Adrenal gland (tissue), 12 donors: Measurements from ENCODE around the gene BARHL2. TPM values are rescaled to one million over a fixed set of nuclear protein-coding genes. Genes with fewer than 3 reads are reported as not detected.

Experiments
- DNase-seq, 7 donors: peaks; one replicate each; pipeline ENCODE4 v3.0.0-alpha.2; 2019 to 2020
- H3K27ac ChIP-seq, 5 donors: fragments of 200-600 bp; sonication (generic) in 4 of 5; 1 replicate in 3 of 5; 2 replicates in 2 of 5; pipeline versions ENCODE4 v1.5.1 to v1.8.0; 2016 to 2020; ENCODE audit warnings: mild to moderate bottlenecking in 1 of 5
- H3K27me3 ChIP-seq: fragments of 200-600 bp; 2 replicates; pipeline ENCODE4 v1.8.0; 2021
- H3K36me3 ChIP-seq, 2 donors: fragments of 200-600 bp; replicated peaks in 1 of 2; 1 replicate in 1 of 2; 2 replicates in 1 of 2; pipeline versions ENCODE4 v1.5.1 to v1.8.0; 2018 to 2022
- H3K4me1 ChIP-seq, 2 donors: fragments of 200-600 bp; replicated peaks in 1 of 2; 1 replicate in 1 of 2; 2 replicates in 1 of 2; pipeline versions ENCODE4 v1.5.1 to v1.8.0; 2018 to 2021
- H3K4me3 ChIP-seq, 4 donors: fragments of 200-600 bp; sonication (generic) in 3 of 4; one replicate each; pipeline ENCODE4 v1.5.1; 2016 to 2018
- H3K9me3 ChIP-seq, 3 donors: fragments of 200-600 bp; sonication (generic) in 1 of 3; replicated peaks in 1 of 3; 1 replicate in 2 of 3; 2 replicates in 1 of 3; pipeline versions ENCODE4 v1.5.1 to v1.8.0; 2016 to 2021
- POLR2A ChIP-seq, 2 donors: fragments of 450-650 bp; IDR thresholded peaks; one replicate each; pipeline ENCODE4 v1.6.1; 2017; ENCODE audit warnings: antibody characterized with exemption in 2 of 2, mild to moderate bottlenecking in 2 of 2, moderate library complexity in 1 of 2
- WGBS, 4 donors: extraction: QIAGEN DNeasy Blood & Tissue Kit in 2 of 4; methylation state at CpG; one replicate each; pipeline versions ENCODE4 v1.1.5 to v1.1.7; 2013 to 2017; 5-methylcytosine and 5-hydroxymethylcytosine counted together
- intact Hi-C, 2 donors: fragments of 100-400 bp; cut with DNase I; formaldehyde crosslinking; loops; one replicate each; pipeline versions ENCODE4 v1.14.1 to v1.15.0; 2022 to 2023
- polyA plus RNA-seq, 3 donors: library from polyadenylated mRNA; stranded (reverse); fragments of 200-250 nt in 2 of 3; fragments of 350-450 nt in 1 of 3; fragmentation: Illumina TruSeq in 1 of 3; extraction: RNeasy Lipid Tissue Mini Kit (QIAGEN cat#74804) in 1 of 3; gene quantifications; one replicate each; pipeline ENCODE4 v1.2.3, GENCODE V29; 2013 to 2014
- total RNA-seq, 9 donors: library from RNA; depleted of rRNA in 4 of 9; stranded (reverse); fragments of >200 nt in 4 of 9; fragments of 120-200 nt in 1 of 9; fragmentation: NEBNext Ultra II Directional in 1 of 9; extraction: Animal tissue kit (Norgen Biotek cat#: 25700) in 1 of 9; gene quantifications; one replicate each; pipeline versions ENCODE4 v1.1.0 to v1.2.4, GENCODE V29; 2013 to 2023
- TF ChIP-seq, protein P1 (sequence below), 6 experiments: fragments of 450-650 bp in 4 of 6; fragments of 200-600 bp in 2 of 6; sonication (generic) in 1 of 6; IDR thresholded peaks; 1 replicate in 5 of 6; 2 replicates in 1 of 6; pipeline versions ENCODE4 v1.5.1 to v1.8.0; 2016 to 2021; ENCODE audit warnings: antibody characterized with exemption in 6 of 6, mild to moderate bottlenecking in 2 of 6, moderate library complexity in 1 of 6
- donor health status: healthy with polysubstance abuse.
- donor health status: Bipolar disorder and iron deficiency.
- donor health status: DM: yes; HTN: yes; CAD: no.
- donor health status: DM: no; HTN: no; CAD: no.
- donor health status: DM: no; HTN: no; CAD: no.
- donor health status: DM: yes; HTN: yes; CAD: no.

BARHL2 gene
- total and polyA plus RNA-seq, 12 donors, result not detected

- no peak overlapping the region for H3K4me3 ChIP-seq
- 85 to 91% (median 89%) methylated on average over 2 of the region's 2 CpGs for WGBS, 4 donors
Measured at GRCh38 chr1:90745972-90746371, 28.9 kb upstream of the BARHL2 start.

GRCh38 chr1:90732136-90732535, 15.0 kb upstream of the BARHL2 start:
- TF ChIP-seq, protein P1, sequence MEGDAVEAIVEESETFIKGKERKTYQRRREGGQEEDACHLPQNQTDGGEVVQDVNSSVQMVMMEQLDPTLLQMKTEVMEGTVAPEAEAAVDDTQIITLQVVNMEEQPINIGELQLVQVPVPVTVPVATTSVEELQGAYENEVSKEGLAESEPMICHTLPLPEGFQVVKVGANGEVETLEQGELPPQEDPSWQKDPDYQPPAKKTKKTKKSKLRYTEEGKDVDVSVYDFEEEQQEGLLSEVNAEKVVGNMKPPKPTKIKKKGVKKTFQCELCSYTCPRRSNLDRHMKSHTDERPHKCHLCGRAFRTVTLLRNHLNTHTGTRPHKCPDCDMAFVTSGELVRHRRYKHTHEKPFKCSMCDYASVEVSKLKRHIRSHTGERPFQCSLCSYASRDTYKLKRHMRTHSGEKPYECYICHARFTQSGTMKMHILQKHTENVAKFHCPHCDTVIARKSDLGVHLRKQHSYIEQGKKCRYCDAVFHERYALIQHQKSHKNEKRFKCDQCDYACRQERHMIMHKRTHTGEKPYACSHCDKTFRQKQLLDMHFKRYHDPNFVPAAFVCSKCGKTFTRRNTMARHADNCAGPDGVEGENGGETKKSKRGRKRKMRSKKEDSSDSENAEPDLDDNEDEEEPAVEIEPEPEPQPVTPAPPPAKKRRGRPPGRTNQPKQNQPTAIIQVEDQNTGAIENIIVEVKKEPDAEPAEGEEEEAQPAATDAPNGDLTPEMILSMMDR (IDR thresholded peaks at IDR 0.05), result no peak
- TF ChIP-seq POLR2A (IDR thresholded peaks at IDR 0.05), result no peak
- intact Hi-C loops, result no loop called here
- Histone ChIP-seq H3K36me3 (no peaks in the 10 kb centered on the region), H3K27me3 (peaks cover 60% of the 10 kb centered on the region), H3K4me1 (no peaks in the 10 kb centered on the region), H3K4me3 (no peak overlapping the region), H3K27ac (no peak overlapping the region), H3K9me3 (no peaks in the 10 kb centered on the region)
- no peak for DNase-seq
- 44 to 53% (median 48%) methylated on average over 3 of the region's 3 CpGs for WGBS, 4 donors

More at GRCh38 chr1:90745972-90746371, 28.9 kb upstream of the BARHL2 start:
- Histone ChIP-seq H3K36me3 (no peaks in the 10 kb centered on the region), H3K4me1 (no peaks in the 10 kb centered on the region), H3K27ac (no peak overlapping the region), H3K9me3 (no peaks in the 10 kb centered on the region), H3K27me3 (peaks cover 5% of the 10 kb centered on the region)
- TF ChIP-seq, protein P1 (IDR thresholded peaks at IDR 0.05), result no peak
- no peak for TF ChIP-seq POLR2A (IDR thresholded peaks at IDR 0.05)
- intact Hi-C loops, result no loop called here
- DNase-seq, result no peak

DNA sequence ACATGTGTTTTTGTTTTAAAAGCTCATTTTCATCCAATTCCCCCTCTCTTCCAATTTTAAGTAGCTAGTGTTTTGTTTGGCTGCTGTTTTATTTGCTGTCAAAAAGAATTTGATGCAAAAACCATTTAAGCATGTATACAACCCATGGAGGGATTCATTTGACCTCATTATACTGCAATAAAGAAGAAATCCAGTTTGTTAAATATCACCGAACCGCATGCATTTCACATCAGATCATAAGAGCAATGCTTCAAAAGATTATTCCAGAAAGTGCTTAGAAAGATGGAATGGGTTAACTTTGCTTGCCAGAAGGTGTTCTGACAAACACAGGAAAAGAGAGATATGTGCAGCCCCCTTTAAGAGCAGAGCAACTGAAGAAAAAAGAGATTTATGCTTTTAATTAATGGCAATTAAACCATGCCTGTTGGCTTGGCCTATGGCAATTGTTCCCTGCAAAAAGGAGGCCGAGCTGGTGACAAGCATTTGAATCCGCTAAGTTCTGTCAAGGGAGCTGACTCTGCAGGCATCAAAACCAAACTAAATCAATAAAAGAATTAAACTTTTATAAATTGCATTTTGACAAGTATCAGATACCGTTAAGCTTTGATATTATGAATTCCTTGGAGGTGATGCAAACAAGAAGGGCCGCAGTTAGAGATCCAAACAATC, 14.4 kb upstream of the BARHL2 start:
- peaks cover 66% of the 10 kb centered on the region for H3K27me3 ChIP-seq
- intact Hi-C loops, result no loop called here
- 49 to 55% (median 52%) methylated on average over 6 of the region's 6 CpGs for WGBS, 4 donors
- no peaks in the 10 kb centered on the region for H3K36me3 ChIP-seq
- no peak for TF ChIP-seq POLR2A (IDR thresholded peaks at IDR 0.05)
- no peaks in the 10 kb centered on the region for H3K4me1 ChIP-seq
- no peak overlapping the region for H3K4me3 ChIP-seq
- H3K9me3 ChIP-seq, result no peaks in the 10 kb centered on the region
- no peak for DNase-seq
- no peak overlapping the region for H3K27ac ChIP-seq

- intact Hi-C loops, result no loop called here
- H3K27ac ChIP-seq, result no peak overlapping the region
- H3K9me3 ChIP-seq, result no peaks in the 10 kb centered on the region
- WGBS, 4 donors, result 6 to 7% (median 7%) methylated on average over 39 to 51 of the region's 51 CpGs
- no peak for DNase-seq
- H3K27me3 ChIP-seq, result peaks cover 77% of the 10 kb centered on the region
- H3K4me3 ChIP-seq, result peak overlapping the region in 1 of 4 donors; percentile 35
- TF ChIP-seq, protein P1 (IDR thresholded peaks at IDR 0.05), result no peak
- no peak for TF ChIP-seq POLR2A (IDR thresholded peaks at IDR 0.05)
- no peaks in the 10 kb centered on the region for H3K36me3 ChIP-seq
- H3K4me1 ChIP-seq, result peaks cover 3 to 9% of the 10 kb centered on the region in 2 donors
Measured at GRCh38 chr1:90730243-90731022, 13.3 kb upstream of the BARHL2 start.
